Activated CD4-positive, alpha-beta memory T cell treated with anti-CD3 and anti-CD28 coated beads for 36 hours (primary cell): ENCODE measurements around the gene RPL3. TPM values are rescaled to one million over a fixed set of nuclear protein-coding genes. Genes with fewer than 3 reads are reported as not detected.

ENCODE experiments used
- CTCF ChIA-PET: fragments of 350-600 bp; sonication (Branson Sonifier 250); formaldehyde crosslinking; loops from one replicate; lab custom pipeline; 2021; ENCODE audit warnings: antibody characterized with exemption, inconsistent platforms; lab: Charles Lee
- POLR2A ChIA-PET: fragments of 350-600 bp; sonication (Branson Sonifier 250); formaldehyde crosslinking; loops from one replicate; lab custom pipeline; 2021; ENCODE audit warnings: antibody characterized with exemption; lab: Charles Lee
- DNase-seq: peaks from one replicate; pipeline ENCODE4 v3.0.0-alpha.2; 2020
- H3K27ac Mint-ChIP-seq: one replicate; pipeline ENCODE4 v1.8.0; 2021; ENCODE audit warnings: mixed read lengths
- H3K27me3 Mint-ChIP-seq: one replicate; pipeline ENCODE4 v1.8.0; 2021; ENCODE audit warnings: mixed read lengths
- H3K36me3 Mint-ChIP-seq: one replicate; pipeline ENCODE4 v1.8.0; 2021; ENCODE audit warnings: mixed read lengths
- H3K4me1 Mint-ChIP-seq: one replicate; pipeline ENCODE4 v1.8.0; 2021; ENCODE audit warnings: low read depth, mixed read lengths
- H3K4me3 Mint-ChIP-seq: one replicate; pipeline ENCODE4 v1.8.0; 2021; ENCODE audit warnings: mild to moderate bottlenecking, mixed read lengths
- H3K9me3 Mint-ChIP-seq: one replicate; pipeline ENCODE4 v1.8.0; 2021; ENCODE audit warnings: mixed read lengths
- intact Hi-C: fragments of 100-400 bp; cut with micrococcal nuclease; formaldehyde crosslinking; loops from one replicate; pipeline ENCODE4 v1.15.1; 2023
- total RNA-seq, 2 experiments: library from RNA; stranded (reverse); gene quantifications; one replicate each; pipeline ENCODE4 v1.2.3, GENCODE V29; 2021

RPL3 gene
- total RNA-seq, 2 experiments from 2014 or later: 2,986 to 3,013 TPM

DNA sequence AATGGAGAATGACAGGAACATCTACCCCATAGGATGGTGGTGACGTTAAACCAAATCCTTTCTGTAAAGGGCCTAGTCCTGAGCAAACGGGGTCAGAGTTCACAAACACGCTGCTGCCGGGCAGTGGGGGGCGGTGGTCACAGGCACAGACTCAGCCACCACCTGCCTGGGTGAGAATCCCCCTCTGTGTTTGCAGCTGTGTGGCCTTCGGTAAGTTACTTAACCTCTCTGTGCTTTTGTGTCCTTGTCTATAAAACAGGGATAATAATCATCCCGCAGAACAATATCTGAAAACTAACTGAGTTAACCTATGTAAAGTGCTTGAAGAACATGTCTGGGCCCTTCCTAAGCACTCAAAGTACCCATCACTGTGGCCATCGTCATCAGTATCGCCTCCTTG lies 48.6 kb downstream of the RPL3 start:
- Mint-ChIP-seq H3K4me3 (no peak overlapping the region), H3K27ac (no peak overlapping the region), H3K36me3 (no peaks in the 10 kb centered on the region), H3K4me1 (peaks cover 11% of the 10 kb centered on the region), H3K9me3 (no peaks in the 10 kb centered on the region), H3K27me3 (peaks cover under 1% of the 10 kb centered on the region)
- POLR2A ChIA-PET: no interaction called here
- intact Hi-C loops: no loop called here
- CTCF ChIA-PET: no interaction called here
- no peak for DNase-seq

DNA sequence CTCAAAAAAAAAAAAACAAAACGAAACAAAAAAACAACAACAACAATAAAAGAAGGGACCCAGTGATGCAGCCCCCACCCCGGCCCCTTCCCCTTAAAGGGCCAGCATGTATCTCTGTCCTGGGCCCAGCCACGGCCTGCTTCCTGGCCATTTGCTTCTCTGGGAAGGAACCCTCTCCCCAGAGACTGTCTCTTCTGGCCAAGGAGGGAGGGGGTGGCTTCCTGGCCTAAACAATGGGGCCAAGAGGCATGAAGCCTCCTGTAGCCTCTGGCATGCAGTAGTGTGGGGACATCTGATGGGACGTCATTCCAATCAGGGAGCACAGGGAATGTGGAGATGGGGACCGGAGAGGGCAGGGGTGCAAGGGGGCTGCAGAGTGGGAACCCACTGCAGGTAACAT lies 49.1 kb downstream of the RPL3 start:
- H3K4me1 Mint-ChIP-seq: peaks cover 14% of the 10 kb centered on the region
- H3K4me3 Mint-ChIP-seq: no peak overlapping the region
- no peak overlapping the region for H3K27ac Mint-ChIP-seq
- ChIA-PET CTCF (no interaction called here), POLR2A (no interaction called here)
- DNase-seq: no peak
- no peaks in the 10 kb centered on the region for H3K36me3 Mint-ChIP-seq
- H3K27me3 Mint-ChIP-seq: no peaks in the 10 kb centered on the region
- intact Hi-C loops: no loop called here
- no peaks in the 10 kb centered on the region for H3K9me3 Mint-ChIP-seq

DNA sequence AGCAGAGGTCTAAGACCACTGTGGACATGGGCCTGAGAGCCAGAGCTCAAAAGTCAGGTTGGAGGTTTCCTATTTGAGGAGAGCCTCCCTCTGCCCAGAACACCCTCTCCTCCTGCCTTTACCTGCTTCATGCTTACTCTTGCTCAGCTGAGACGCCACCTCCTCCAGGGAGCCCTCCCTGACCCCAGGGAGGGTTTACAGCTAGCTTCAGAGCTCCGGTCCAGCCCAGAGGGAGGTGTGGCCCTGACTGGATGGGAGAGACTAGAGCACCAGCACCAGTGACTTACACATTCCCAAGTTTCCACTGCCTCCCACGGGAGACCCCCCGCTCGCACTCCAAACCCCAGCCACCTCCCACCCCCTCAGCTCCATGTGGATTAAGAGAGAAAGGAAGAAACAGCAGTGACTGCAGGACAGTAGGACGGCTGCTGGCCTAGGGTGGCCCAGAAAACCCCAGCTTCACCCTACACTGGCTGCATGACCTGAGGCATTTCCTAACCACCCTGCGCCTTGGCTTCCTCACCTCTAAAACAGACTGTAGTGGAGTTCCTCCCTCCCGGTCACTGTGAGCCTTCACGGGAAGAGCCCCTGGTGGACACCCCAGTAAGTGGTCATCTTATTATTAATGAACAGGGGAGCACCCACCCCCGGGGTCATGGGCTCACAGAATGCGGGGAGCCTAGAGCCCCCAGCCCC lies 50.2 kb downstream of the RPL3 start:
- ChIA-PET POLR2A (interaction anchor here (1.2 kb wide), 1 partner anchor 48 kb away, joined by 3 read pairs; no protein-coding TSS in a partner anchor), CTCF (interaction anchor here (0.6 kb wide), 1 partner anchor 1012 kb away, joined by 4 read pairs; no protein-coding TSS in a partner anchor)
- Mint-ChIP-seq H3K36me3 (no peaks in the 10 kb centered on the region), H3K4me3 (no peak overlapping the region), H3K27me3 (no peaks in the 10 kb centered on the region), H3K4me1 (peaks cover 18% of the 10 kb centered on the region), H3K27ac (no peak overlapping the region), H3K9me3 (no peaks in the 10 kb centered on the region)
- intact Hi-C loops: no loop called here
- DNase-seq: no peak

DNA sequence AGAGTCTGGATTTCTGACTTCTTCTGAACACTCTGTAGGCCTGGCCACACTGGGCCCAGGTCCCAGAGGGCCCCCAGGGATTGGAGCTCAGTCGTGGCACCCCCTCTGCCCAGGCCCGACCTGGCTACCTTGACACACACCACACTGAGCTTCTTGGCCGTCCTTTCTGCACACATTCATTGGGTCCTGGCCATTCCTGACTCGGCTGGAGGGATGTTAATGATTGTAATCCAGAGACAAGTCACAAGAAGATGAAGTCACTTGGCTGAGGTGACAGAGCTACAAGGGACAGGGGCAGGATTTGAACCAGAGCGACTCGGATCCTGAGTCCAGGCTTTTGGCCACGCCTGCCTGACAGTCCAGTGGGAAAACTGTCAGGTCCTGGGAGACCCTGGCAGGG lies 50.8 kb downstream of the RPL3 start:
- H3K4me3 Mint-ChIP-seq: no peak overlapping the region
- peaks cover 23% of the 10 kb centered on the region for H3K4me1 Mint-ChIP-seq
- H3K27ac Mint-ChIP-seq: no peak overlapping the region
- intact Hi-C loops: no loop called here
- no peaks in the 10 kb centered on the region for H3K36me3 Mint-ChIP-seq
- H3K27me3 Mint-ChIP-seq: peaks cover 3% of the 10 kb centered on the region
- POLR2A ChIA-PET: interaction anchor here (1.2 kb wide), 1 partner anchor 48 kb away, joined by 3 read pairs; no protein-coding TSS in a partner anchor
- H3K9me3 Mint-ChIP-seq: no peaks in the 10 kb centered on the region
- DNase-seq: no peak
- CTCF ChIA-PET: interaction anchor here (0.6 kb wide), 1 partner anchor 1012 kb away, joined by 4 read pairs; no protein-coding TSS in a partner anchor

DNA sequence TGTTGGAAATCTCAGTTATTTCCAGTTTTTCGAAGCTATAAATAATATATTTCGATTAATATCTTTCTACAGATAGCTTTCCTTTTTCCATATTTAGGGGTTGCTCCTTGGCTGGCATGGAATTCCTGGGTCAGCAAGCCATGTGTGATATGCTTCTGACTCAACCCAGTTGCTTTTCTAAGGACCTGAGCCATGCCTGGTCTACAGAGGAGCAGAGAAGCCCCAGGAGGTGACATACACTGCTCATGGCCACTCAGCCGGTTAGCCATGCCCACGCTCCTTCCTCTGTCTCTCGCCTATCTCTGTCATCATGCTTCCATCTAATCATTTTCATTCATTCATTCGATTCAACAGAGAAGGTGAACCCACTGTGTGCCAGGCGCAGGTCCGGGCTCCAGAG lies 51.4 kb downstream of the RPL3 start:
- H3K9me3 Mint-ChIP-seq: no peaks in the 10 kb centered on the region
- H3K27ac Mint-ChIP-seq: no peak overlapping the region
- no peak overlapping the region for H3K4me3 Mint-ChIP-seq
- ChIA-PET POLR2A (interaction anchor here (1.2 kb wide), 1 partner anchor 49 kb away, joined by 3 read pairs; no protein-coding TSS in a partner anchor), CTCF (no interaction called here)
- peaks cover 23% of the 10 kb centered on the region for H3K4me1 Mint-ChIP-seq
- H3K36me3 Mint-ChIP-seq: no peaks in the 10 kb centered on the region
- peaks cover 3% of the 10 kb centered on the region for H3K27me3 Mint-ChIP-seq
- DNase-seq: no peak
- intact Hi-C loops: loop anchor here (2.0 kb wide), 1 partner anchor 27 kb away; no protein-coding TSS in a partner anchor

DNA sequence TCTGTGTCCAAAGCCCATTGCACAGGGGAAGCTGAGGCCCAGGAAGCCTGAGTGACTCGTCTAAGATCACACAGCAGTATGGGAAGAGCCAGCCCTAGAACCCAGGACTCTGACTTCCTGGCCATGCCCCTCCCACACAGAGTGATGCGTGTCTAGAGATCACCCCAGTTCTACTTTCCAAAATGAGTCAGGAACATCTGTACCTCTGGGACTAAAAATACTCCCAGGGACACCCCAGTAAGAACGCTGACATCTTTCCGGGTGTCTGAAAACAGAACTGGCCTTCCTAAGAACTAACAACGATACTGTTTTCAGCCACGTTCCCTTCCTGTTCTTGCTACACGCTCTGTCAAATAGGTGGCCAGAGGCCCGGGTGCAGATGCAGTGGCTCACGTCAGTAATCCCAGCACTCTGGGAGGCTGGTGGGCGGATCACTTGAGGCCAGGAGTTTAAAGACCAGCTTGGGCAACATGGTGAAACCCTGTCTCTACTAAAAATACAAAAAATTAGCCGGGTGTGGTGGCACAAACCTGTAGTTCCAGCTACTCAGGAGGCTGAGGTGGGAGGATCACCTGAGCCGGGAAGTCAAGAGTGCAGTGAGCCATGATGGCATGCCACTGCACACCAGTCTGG lies 52.9 kb downstream of the RPL3 start:
- H3K27me3 Mint-ChIP-seq: peaks cover 3% of the 10 kb centered on the region
- H3K36me3 Mint-ChIP-seq: peaks cover 5% of the 10 kb centered on the region
- DNase-seq: peak; percentile 86
- H3K27ac Mint-ChIP-seq: peak overlapping the region; percentile 82
- peaks cover 26% of the 10 kb centered on the region for H3K4me1 Mint-ChIP-seq
- CTCF ChIA-PET: no interaction called here
- intact Hi-C loops: loop anchor here (1.0 to 2.0 kb wide), 2 partner anchors 13 to 26 kb away; no protein-coding TSS in a partner anchor
- peaks cover 10% of the 10 kb centered on the region for H3K9me3 Mint-ChIP-seq
- POLR2A ChIA-PET: no interaction called here
- H3K4me3 Mint-ChIP-seq: no peak overlapping the region

DNA sequence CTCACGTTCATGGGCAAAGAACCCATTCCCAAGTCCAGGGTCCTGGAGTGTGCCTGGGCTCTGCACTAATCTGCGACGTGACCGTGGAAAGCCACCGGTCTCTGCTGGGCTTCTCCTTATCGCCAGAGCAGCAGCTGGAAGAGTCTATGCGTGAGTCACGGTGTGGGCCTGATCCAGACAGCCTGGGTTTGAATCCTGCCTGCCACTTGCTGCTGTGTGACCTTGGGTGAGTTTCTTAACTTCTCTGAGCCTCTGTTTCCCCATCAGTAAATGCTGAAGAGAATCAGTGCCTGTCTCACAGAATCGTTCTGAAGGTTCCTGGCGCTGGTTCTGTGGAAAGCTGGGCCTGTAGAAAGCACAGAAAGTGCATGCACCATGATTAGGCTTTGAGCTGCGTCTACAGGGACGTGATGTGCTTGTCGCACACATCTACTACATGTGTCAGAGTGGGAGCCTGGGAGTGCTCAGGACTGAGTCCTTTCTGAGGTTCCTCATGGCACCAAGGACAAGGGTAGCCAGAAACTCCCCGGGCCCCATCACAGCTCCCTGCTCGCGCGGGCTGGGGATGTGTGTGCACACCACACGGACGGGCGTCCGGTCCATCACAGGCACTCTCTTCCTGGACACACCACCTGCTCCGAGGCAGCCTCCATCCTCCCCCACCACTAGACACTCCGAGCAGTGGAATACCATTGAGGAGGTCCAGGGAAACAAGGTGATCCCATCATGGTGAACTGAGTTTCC lies 54.1 kb downstream of the RPL3 start:
- DNase-seq: no peak
- Mint-ChIP-seq H3K4me1 (peaks cover 26% of the 10 kb centered on the region), H3K27ac (peak overlapping the region; percentile 42), H3K4me3 (no peak overlapping the region), H3K36me3 (peaks cover 7% of the 10 kb centered on the region), H3K9me3 (peaks cover 19% of the 10 kb centered on the region), H3K27me3 (peaks cover 3% of the 10 kb centered on the region)
- CTCF ChIA-PET: interaction anchor here (0.7 to 1.1 kb wide), 2 partner anchors 41 to 95 kb away, joined by 3 read pairs; no protein-coding TSS in a partner anchor
- intact Hi-C loops: no loop called here
- POLR2A ChIA-PET: interaction anchor here (0.7 kb wide), 1 partner anchor 332 kb away, joined by 3 read pairs; no protein-coding TSS in a partner anchor

DNA sequence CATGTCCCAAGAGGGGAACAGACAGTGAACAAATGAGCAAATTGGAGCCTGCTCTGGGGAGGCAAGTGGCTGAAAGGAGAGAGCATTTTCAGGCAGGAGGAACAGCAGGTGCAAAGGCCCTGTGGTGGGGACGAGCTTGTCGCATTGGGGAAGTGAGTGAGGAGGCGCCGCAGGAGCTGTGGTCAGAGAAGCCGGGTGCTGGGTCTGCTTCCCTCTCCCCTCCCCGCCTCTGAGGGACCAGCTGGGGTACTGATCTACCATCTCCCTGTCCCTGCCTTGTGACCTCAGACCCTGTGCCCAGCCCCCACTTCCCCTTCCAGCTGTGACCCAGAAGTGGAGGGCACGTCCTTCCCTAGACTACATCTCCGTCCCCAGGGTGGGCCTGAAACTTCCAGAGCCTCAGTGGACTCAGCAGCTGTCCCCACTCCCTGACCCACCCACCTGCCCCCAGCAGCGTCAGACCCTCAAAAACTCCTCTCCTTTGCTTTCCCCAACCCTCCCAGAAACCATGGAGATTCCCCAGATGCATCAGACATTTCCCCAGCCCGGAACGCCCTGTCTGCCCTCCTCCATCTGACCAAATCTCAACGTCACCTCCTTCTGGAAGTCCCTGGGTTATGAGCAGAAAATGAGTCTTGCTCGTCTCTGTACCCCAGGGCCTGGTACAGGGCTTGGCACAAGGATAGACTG lies 54.9 kb downstream of the RPL3 start:
- no peak for DNase-seq
- CTCF ChIA-PET: interaction anchor here (0.7 to 1.1 kb wide), 2 partner anchors 42 to 94 kb away, joined by 3 read pairs; no protein-coding TSS in a partner anchor

DNA sequence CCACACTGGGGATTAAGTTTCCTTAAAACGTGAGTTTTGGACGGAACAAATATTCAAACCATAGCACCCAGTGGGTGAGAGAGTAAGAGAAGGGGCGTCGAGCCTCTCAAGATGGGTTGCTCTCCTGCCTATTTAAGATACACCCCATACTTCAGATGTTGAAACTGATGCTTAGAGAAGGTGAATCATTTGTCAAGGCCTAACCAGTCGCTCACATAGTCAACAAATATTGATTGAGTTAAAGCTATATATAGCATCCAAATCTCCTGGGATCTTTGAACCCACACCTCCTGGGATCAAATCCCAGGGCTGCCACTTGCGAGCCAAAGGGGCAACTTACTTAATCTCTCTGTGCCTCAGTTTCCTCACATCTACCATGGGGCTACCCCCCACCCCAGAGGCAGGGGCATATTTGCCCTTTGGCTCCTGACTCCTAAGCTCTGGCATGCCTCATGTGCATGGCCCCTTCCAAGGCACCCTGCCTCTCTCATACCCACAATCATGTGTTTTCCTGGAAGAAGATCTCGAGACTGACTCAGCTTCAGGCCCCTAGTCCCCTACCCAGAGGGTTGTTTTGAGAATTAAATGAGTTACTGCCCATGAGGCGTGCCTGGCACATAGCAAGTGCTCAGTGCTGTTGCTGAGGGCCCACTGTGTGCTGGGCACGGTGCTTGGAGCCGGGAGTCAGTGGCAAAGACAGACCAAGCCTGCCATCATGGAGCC lies 55.6 kb downstream of the RPL3 start:
- Mint-ChIP-seq H3K4me1 (peaks cover 26% of the 10 kb centered on the region), H3K27me3 (peaks cover 3% of the 10 kb centered on the region), H3K27ac (peak overlapping the region; percentile 75), H3K9me3 (peaks cover 19% of the 10 kb centered on the region), H3K4me3 (peak overlapping the region; percentile 2), H3K36me3 (peaks cover 7% of the 10 kb centered on the region)
- CTCF ChIA-PET: no interaction called here
- intact Hi-C loops: no loop called here
- POLR2A ChIA-PET: no interaction called here
- DNase-seq: no peak

More for the DNA sequence above, 54.9 kb downstream of the RPL3 start:
- peaks cover 19% of the 10 kb centered on the region for H3K9me3 Mint-ChIP-seq
- peak overlapping the region; percentile 75 for H3K27ac Mint-ChIP-seq
- peaks cover 26% of the 10 kb centered on the region for H3K4me1 Mint-ChIP-seq
- H3K27me3 Mint-ChIP-seq: peaks cover 3% of the 10 kb centered on the region
- peak overlapping the region; percentile 2 for H3K4me3 Mint-ChIP-seq
- H3K36me3 Mint-ChIP-seq: peaks cover 7% of the 10 kb centered on the region
- intact Hi-C loops: no loop called here
- POLR2A ChIA-PET: no interaction called here
